GM10266 (cell line): Measurements from ENCODE around the gene STK11.
A peak's percentile ranks its signal among the peaks of the same experiment; 100 is the strongest.

Experiments
- DNase-seq: peaks from one replicate; pipeline ENCODE4 v3.0.0; 2012; ENCODE audit errors: extremely low spot score
- TF ChIP-seq, protein P1 (sequence below): IDR thresholded peaks from 2 replicates; pipeline ENCODE4 v1.5.1; 2012; ENCODE audit warnings: mild to moderate bottlenecking, low read depth; ENCODE audit not compliant: control insufficient read depth, insufficient read depth; ENCODE audit errors: missing control alignments

The STK11 gene, protein sequence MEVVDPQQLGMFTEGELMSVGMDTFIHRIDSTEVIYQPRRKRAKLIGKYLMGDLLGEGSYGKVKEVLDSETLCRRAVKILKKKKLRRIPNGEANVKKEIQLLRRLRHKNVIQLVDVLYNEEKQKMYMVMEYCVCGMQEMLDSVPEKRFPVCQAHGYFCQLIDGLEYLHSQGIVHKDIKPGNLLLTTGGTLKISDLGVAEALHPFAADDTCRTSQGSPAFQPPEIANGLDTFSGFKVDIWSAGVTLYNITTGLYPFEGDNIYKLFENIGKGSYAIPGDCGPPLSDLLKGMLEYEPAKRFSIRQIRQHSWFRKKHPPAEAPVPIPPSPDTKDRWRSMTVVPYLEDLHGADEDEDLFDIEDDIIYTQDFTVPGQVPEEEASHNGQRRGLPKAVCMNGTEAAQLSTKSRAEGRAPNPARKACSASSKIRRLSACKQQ

DNA sequence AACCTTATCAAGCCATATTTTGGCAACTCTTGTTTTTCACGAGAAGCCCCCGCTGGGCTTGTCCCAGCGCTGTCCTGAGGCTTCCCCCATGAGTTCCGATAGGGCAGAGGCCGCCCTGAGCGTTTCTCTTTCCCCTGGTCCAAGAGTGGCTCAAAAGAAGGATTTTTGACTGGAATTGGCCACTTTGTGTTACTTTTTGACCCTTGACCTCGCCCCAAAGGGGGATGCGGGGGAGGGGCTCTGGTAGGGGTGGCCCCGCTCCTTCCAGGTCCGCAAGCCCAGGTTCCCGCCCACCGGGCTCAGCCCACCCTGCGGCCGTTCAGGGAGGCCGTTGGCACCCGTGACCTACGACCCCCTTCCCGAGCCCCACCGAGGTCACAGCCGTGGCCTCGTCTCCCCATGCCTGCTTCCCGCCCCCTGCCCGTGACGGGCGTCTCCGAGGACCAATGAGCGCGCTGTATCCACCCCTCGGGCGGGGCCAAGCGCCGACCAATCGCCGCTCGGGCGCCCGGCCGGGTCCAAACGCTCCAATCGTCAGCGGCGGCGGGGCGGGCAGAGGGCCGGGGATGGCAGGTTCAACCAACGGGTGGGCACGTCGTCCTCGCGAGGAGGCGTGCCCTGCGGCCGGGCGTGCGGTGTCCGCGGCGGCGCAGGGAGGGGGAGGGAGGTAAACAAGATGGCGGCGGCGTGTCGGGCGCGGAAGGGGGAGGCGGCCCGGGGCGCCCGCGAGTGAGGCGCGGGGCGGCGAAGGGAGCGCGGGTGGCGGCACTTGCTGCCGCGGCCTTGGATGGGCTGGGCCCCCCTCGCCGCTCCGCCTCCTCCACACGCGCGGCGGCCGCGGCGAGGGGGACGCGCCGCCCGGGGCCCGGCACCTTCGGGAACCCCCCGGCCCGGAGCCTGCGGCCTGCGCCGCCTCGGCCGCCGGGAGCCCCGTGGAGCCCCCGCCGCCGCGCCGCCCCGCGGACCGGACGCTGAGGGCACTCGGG is at the start of gene STK11:
STK11 (plus strand) TSS at position 665 of the 986 bp plus-strand sequence. CDS start 1,136 bp downstream, outside the sequence.
- TF ChIP-seq, protein P1, sequence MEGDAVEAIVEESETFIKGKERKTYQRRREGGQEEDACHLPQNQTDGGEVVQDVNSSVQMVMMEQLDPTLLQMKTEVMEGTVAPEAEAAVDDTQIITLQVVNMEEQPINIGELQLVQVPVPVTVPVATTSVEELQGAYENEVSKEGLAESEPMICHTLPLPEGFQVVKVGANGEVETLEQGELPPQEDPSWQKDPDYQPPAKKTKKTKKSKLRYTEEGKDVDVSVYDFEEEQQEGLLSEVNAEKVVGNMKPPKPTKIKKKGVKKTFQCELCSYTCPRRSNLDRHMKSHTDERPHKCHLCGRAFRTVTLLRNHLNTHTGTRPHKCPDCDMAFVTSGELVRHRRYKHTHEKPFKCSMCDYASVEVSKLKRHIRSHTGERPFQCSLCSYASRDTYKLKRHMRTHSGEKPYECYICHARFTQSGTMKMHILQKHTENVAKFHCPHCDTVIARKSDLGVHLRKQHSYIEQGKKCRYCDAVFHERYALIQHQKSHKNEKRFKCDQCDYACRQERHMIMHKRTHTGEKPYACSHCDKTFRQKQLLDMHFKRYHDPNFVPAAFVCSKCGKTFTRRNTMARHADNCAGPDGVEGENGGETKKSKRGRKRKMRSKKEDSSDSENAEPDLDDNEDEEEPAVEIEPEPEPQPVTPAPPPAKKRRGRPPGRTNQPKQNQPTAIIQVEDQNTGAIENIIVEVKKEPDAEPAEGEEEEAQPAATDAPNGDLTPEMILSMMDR = no peak
- peak; percentile 100 for DNase-seq

DNA sequence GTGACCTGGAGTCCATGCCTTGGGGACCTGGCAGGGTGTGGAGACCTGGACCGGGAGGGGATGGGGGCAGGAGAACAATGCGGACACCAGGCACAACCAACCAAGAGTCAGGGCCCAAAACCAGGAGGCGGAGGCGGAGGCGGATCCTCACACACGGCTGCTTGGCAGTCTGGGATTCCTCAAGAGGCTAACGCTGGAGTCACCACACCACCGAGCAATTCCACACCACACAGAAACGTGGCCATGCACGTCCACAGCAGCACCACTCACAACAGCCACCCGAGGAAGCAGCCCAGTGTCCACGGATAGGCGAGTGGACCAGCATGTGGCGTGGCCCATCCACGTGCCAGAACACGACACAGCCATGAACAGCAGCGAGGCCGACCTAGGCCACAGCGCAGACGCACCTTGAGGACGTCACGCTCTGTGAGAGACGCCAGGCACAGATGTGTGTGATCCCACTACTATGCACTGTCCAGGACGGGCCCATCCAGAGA is 49.2 kb upstream of the STK11 start:
- DNase-seq = no peak
- TF ChIP-seq, protein P1 = no peak

DNA sequence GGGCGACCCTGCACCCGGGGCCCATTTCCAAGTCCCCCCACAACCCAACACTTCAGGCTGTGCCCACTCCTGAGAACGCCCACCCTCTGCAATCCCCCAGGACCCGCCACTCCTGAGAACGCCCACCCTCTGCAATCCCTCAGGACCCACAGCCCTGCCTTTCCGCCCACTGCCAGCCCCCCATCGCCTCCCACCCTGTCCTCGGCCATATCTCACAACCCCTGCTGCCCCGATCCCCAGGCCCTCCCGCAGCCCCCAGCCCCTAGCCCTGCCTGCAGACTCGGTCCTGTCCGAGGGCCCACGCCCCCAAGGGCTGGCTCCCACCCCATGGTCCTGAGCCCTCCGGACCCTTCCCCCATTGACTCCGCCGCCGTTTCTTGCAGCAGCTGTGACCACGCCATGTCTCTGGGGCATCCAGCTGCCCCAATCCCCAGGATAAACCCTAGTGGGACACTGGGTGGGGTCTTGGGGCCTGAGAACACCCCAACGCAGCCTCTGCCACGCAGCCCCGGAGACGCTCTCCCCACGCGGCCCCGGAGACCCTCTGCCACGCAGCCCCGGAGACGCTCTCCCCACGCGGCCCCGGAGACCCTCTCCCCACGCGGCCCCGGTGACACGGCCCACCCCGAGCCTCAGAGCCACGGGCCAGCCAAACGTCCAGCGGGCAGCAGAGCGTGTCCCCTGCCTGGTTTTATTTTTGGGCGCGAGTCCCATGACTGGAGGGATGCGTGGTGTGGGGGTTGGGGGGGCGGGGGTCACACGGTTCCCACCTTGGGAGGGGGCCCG is 48.6 kb upstream of the STK11 start:
- TF ChIP-seq, protein P1 = no peak
- no peak for DNase-seq

DNA sequence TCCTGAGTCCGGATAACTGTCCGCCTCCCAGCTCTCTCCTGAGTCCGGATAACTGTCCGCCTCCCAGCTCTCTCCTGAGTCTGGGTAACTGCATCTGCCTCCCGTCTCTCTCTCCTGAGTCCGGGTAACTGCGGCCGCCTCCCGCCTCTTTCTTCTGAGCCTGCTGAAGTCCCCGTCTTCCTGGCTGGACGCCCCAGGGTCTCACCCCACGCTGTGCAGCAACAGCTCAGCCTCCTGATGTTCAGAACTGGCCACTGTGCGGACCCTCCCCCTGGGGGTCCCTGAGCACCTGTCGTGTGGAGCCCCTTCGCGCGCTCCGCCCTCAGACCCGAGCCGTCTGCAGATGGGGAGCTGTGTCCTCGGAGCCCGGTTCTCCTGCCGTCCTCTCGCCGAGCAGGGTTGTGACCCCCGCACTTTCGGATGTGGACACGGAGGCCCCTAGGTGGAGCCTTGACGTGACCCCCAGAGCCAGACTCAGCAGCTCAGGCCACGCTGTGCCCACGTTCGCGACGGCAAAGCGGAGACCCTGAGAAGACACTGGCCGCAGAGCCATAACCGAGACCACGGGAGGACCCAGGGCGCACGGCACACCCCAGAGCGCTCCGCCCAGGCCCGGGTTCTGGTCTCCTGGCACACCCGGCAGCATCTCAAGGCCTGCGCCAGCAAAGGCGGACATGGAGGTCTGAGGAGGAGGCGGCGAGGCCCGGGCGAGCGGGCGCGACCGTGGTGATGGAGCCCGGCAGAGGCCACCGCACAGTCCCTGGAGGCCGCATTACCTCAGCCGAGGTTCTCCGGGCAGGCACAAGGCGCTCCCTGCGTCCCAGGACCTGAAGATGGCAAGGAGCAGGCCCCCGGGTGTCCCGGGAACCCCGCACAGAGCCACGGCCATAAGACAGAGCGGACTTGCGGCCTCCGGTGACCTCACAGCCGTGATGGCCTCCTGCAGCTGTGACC is 47.4 kb upstream of the STK11 start:
- TF ChIP-seq, protein P1 = no peak
- DNase-seq = no peak

DNA sequence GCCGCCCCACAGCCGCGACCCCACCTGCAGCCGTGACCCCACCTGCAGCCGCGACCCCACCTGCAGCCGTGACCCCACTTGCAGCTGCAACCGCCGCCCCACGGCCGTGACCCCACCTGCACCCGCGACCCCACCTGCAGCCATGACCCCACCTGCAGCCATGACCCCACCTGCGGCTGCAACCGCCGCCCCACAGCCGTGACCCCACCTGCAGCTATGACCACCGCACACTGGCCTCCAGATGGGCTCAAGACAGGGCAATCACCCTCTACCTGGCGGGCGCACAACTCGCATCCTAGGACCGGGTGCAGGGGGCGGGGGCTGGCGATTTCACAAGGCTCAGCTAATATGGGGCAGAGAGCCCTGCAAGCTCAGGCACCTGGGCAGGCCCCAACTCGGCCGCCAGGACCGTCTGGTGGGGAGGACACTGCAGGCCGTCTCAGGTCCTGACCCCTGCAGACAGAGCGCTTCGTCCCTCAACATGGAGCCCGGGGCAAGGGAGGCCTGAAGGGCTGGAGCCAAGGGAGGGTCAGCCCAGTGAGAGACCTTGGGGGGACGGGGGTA is 46.6 kb upstream of the STK11 start:
- no peak for DNase-seq
- TF ChIP-seq, protein P1 = no peak
